Bone marrow (tissue), 2 donors: Measurements from ENCODE around the gene TASOR.

Source experiments
- DNase-seq, 2 donors: peaks; one replicate each; lab custom pipeline; 2025; lab: John Stamatoyannopoulos, UW

TASOR gene

GRCh38 chr3:56688191-56688590 lies 5.1 kb upstream of the TASOR start:
- no peak for DNase-seq

GRCh38 chr3:56684029-56684428 lies 964 bp upstream of the TASOR start:
- DNase-seq, result no peak

GRCh38 chr3:56682462-56683121 lies 473 bp downstream of the TASOR start:
- DNase-seq, result peak; percentile 72 to 87

GRCh38 chr3:56681984-56682461 lies 1.0 kb downstream of the TASOR start:
- DNase-seq, result no peak

GRCh38 chr3:56680054-56680580 lies 2.9 kb downstream of the TASOR start:
- no peak for DNase-seq

- no peak for DNase-seq
Measured at GRCh38 chr3:56677286-56677685, 5.8 kb downstream of the TASOR start.

- no peak for DNase-seq
Measured at GRCh38 chr3:56673781-56674457, 9.1 kb downstream of the TASOR start.

- no peak for DNase-seq
Measured at GRCh38 chr3:56667973-56668579, 15.0 kb downstream of the TASOR start.

- no peak for DNase-seq
Measured at GRCh38 chr3:56664823-56665222, 18.2 kb downstream of the TASOR start.

GRCh38 chr3:56655709-56656108 lies 27.4 kb downstream of the TASOR start:
- no peak for DNase-seq

- DNase-seq, result no peak
Measured at GRCh38 chr3:56654460-56654859, 28.6 kb downstream of the TASOR start.

- DNase-seq, result no peak
Measured at GRCh38 chr3:56645407-56645806, 37.7 kb downstream of the TASOR start.

- no peak for DNase-seq
Measured at GRCh38 chr3:56633602-56634535, 49.2 kb downstream of the TASOR start.
